HG03097 (cell line): ENCODE results near the gene MAB21L3.

ENCODE experiments used
- ATAC-seq: cut with Tn5 transposase; IDR thresholded peaks from one replicate; pipeline ENCODE4 v1.9.1; 2021; ENCODE audit not compliant: unreplicated experiment, low FRiP score

The MAB21L3 gene

GRCh38 chr1:116106646-116107045 is 4.6 kb upstream of the MAB21L3 start:
- ATAC-seq: no peak

- ATAC-seq: no peak
Observed at GRCh38 chr1:116107371-116107770, 3.8 kb upstream of the MAB21L3 start.

- no peak for ATAC-seq
Observed at GRCh38 chr1:116111524-116112021, 374 bp downstream of the MAB21L3 start.

GRCh38 chr1:116112388-116113140 is 1.4 kb downstream of the MAB21L3 start:
- ATAC-seq: no peak

- ATAC-seq: no peak
Observed at GRCh38 chr1:116113615-116114014, 2.4 kb downstream of the MAB21L3 start.

GRCh38 chr1:116115476-116116439 is 4.6 kb downstream of the MAB21L3 start:
- no peak for ATAC-seq

GRCh38 chr1:116118471-116118870 is 7.3 kb downstream of the MAB21L3 start:
- ATAC-seq: no peak

- ATAC-seq: no peak
Observed at GRCh38 chr1:116119876-116120275, 8.7 kb downstream of the MAB21L3 start.

- ATAC-seq: no peak
Observed at GRCh38 chr1:116122955-116123757, 12.0 kb downstream of the MAB21L3 start.

GRCh38 chr1:116123837-116124533 is 12.8 kb downstream of the MAB21L3 start:
- no peak for ATAC-seq

GRCh38 chr1:116125758-116126157 is 14.6 kb downstream of the MAB21L3 start:
- no peak for ATAC-seq

GRCh38 chr1:116126281-116126680 is 15.1 kb downstream of the MAB21L3 start:
- ATAC-seq: no peak

GRCh38 chr1:116127123-116127847 is 16.1 kb downstream of the MAB21L3 start:
- no peak for ATAC-seq

- no peak for ATAC-seq
Observed at GRCh38 chr1:116127848-116128540, 16.8 kb downstream of the MAB21L3 start.

GRCh38 chr1:116128664-116129063 is 17.5 kb downstream of the MAB21L3 start:
- ATAC-seq: no peak

- no peak for ATAC-seq
Observed at GRCh38 chr1:116129537-116129936, 18.3 kb downstream of the MAB21L3 start.

- ATAC-seq: no peak
Observed at GRCh38 chr1:116130356-116130755, 19.2 kb downstream of the MAB21L3 start.

GRCh38 chr1:116131170-116131569 is 20.0 kb downstream of the MAB21L3 start:
- no peak for ATAC-seq
